Measurements from ENCODE around the gene PFAS.
"Not testable (repeated sequence)": the region's sequence is repeated elsewhere in the genome, so short reads cannot be mapped to it uniquely, and the experiment has no call there.

The PFAS gene

GRCh38 chr17:8248751-8249607 lies at the start of gene PFAS:
PFAS (plus strand) TSS chr17:8249289; CDS start chr17:8253938, 4,649 bp downstream.
- H3K27ac ChIP-seq (ENCODE audit: low read length), result peak within 1 kb of the TSS; percentile 100
- no peaks in the 10 kb centered on the region for H3K27me3 ChIP-seq (ENCODE audit: low read depth, low read length)
- peaks cover 0 to 12% of the 10 kb centered on the region in 2 donors for H3K4me1 ChIP-seq (ENCODE audit: control insufficient read depth in 1 of 2, insufficient read depth in 2 of 2, low read length in 2 of 2)
- peak within 1 kb of the TSS; percentile 91 to 94 for H3K4me3 ChIP-seq (ENCODE audit: low read depth in 1 of 2, low read length in 2 of 2)
- no peaks in the 10 kb centered on the region for H3K9me3 ChIP-seq (ENCODE audit: control insufficient read depth in 1 of 2, low read length in 2 of 2)
- H3K36me3 ChIP-seq (ENCODE audit: control insufficient read depth in 1 of 2, insufficient read depth in 2 of 2, low read length in 2 of 2), result peaks cover 1 to 3% of the 10 kb centered on the region in 2 donors

- Histone ChIP-seq H3K9me3 (ENCODE audit: control insufficient read depth in 1 of 2, low read length in 2 of 2) (no peaks in the 10 kb centered on the region), H3K27ac (ENCODE audit: low read length) (no peak overlapping the region), H3K27me3 (ENCODE audit: low read depth, low read length) (no peaks in the 10 kb centered on the region), H3K4me1 (ENCODE audit: control insufficient read depth in 1 of 2, insufficient read depth in 2 of 2, low read length in 2 of 2) (peaks cover 0 to 4% of the 10 kb centered on the region in 2 donors), H3K36me3 (ENCODE audit: control insufficient read depth in 1 of 2, insufficient read depth in 2 of 2, low read length in 2 of 2) (no peaks in the 10 kb centered on the region), H3K4me3 (ENCODE audit: low read depth in 1 of 2, low read length in 2 of 2) (no peak overlapping the region)
Observed at GRCh38 chr17:8204761-8205555, 44.1 kb upstream of the PFAS start.

GRCh38 chr17:8206536-8206935 lies 42.6 kb upstream of the PFAS start:
- H3K36me3 ChIP-seq (ENCODE audit: control insufficient read depth in 1 of 2, insufficient read depth in 2 of 2, low read length in 2 of 2), result no peaks in the 10 kb centered on the region
- no peaks in the 10 kb centered on the region for H3K27me3 ChIP-seq (ENCODE audit: low read depth, low read length)
- H3K4me1 ChIP-seq (ENCODE audit: control insufficient read depth in 1 of 2, insufficient read depth in 2 of 2, low read length in 2 of 2), result peaks cover 0 to 9% of the 10 kb centered on the region in 2 donors
- no peak overlapping the region for H3K4me3 ChIP-seq (ENCODE audit: low read depth in 1 of 2, low read length in 2 of 2)
- H3K9me3 ChIP-seq (ENCODE audit: control insufficient read depth in 1 of 2, low read length in 2 of 2), result no peaks in the 10 kb centered on the region
- no peak overlapping the region for H3K27ac ChIP-seq (ENCODE audit: low read length)

- Histone ChIP-seq H3K4me1 (ENCODE audit: control insufficient read depth in 1 of 2, insufficient read depth in 2 of 2, low read length in 2 of 2) (peaks cover 0 to 9% of the 10 kb centered on the region in 2 donors), H3K4me3 (ENCODE audit: low read depth in 1 of 2, low read length in 2 of 2) (peak within 1 kb of the TSS; percentile 70 to 76), H3K36me3 (ENCODE audit: control insufficient read depth in 1 of 2, insufficient read depth in 2 of 2, low read length in 2 of 2) (no peaks in the 10 kb centered on the region), H3K9me3 (ENCODE audit: control insufficient read depth in 1 of 2, low read length in 2 of 2) (no peaks in the 10 kb centered on the region), H3K27me3 (ENCODE audit: low read depth, low read length) (no peaks in the 10 kb centered on the region), H3K27ac (ENCODE audit: low read length) (peak within 1 kb of the TSS; percentile 69)
Observed at GRCh38 chr17:8209907-8210760, 39.0 kb upstream of the PFAS start, which contains the start of gene AURKB. AURKB (minus strand) TSS chr17:8210575; CDS start chr17:8210224, 351 bp downstream.

- Histone ChIP-seq H3K4me1 (ENCODE audit: control insufficient read depth in 1 of 2, insufficient read depth in 2 of 2, low read length in 2 of 2) (peaks cover 0 to 9% of the 10 kb centered on the region in 2 donors), H3K27me3 (ENCODE audit: low read depth, low read length) (no peaks in the 10 kb centered on the region), H3K9me3 (ENCODE audit: control insufficient read depth in 1 of 2, low read length in 2 of 2) (no peaks in the 10 kb centered on the region), H3K36me3 (ENCODE audit: control insufficient read depth in 1 of 2, insufficient read depth in 2 of 2, low read length in 2 of 2) (no peaks in the 10 kb centered on the region), H3K4me3 (ENCODE audit: low read depth in 1 of 2, low read length in 2 of 2) (peak overlapping the region; percentile 70 to 76), H3K27ac (ENCODE audit: low read length) (peak overlapping the region; percentile 69)
Observed at GRCh38 chr17:8210761-8211458, 38.2 kb upstream of the PFAS start.

- no peaks in the 10 kb centered on the region for H3K27me3 ChIP-seq (ENCODE audit: low read depth, low read length)
- no peak overlapping the region for H3K4me3 ChIP-seq (ENCODE audit: low read depth in 1 of 2, low read length in 2 of 2)
- H3K27ac ChIP-seq (ENCODE audit: low read length), result no peak overlapping the region
- H3K9me3 ChIP-seq (ENCODE audit: control insufficient read depth in 1 of 2, low read length in 2 of 2), result no peaks in the 10 kb centered on the region
- H3K36me3 ChIP-seq (ENCODE audit: control insufficient read depth in 1 of 2, insufficient read depth in 2 of 2, low read length in 2 of 2), result no peaks in the 10 kb centered on the region
- H3K4me1 ChIP-seq (ENCODE audit: control insufficient read depth in 1 of 2, insufficient read depth in 2 of 2, low read length in 2 of 2), result peaks cover 0 to 9% of the 10 kb centered on the region in 2 donors
Observed at GRCh38 chr17:8212312-8213180, 36.5 kb upstream of the PFAS start.

GRCh38 chr17:8214000-8214399 lies 35.1 kb upstream of the PFAS start:
- H3K27me3 ChIP-seq (ENCODE audit: low read depth, low read length); H3K27ac ChIP-seq (ENCODE audit: low read length); H3K9me3 ChIP-seq (ENCODE audit: control insufficient read depth in 1 of 2, low read length in 2 of 2); H3K4me3 ChIP-seq (ENCODE audit: low read depth in 1 of 2, low read length in 2 of 2); H3K4me1 ChIP-seq (ENCODE audit: control insufficient read depth in 1 of 2, insufficient read depth in 2 of 2, low read length in 2 of 2); H3K36me3 ChIP-seq (ENCODE audit: control insufficient read depth in 1 of 2, insufficient read depth in 2 of 2, low read length in 2 of 2): not testable (repeated sequence)

GRCh38 chr17:8220783-8221662 lies 28.1 kb upstream of the PFAS start:
- H3K27ac ChIP-seq (ENCODE audit: low read length), result peak overlapping the region; percentile 100
- no peaks in the 10 kb centered on the region for H3K9me3 ChIP-seq (ENCODE audit: control insufficient read depth in 1 of 2, low read length in 2 of 2)
- H3K27me3 ChIP-seq (ENCODE audit: low read depth, low read length), result no peaks in the 10 kb centered on the region

GRCh38 chr17:8221663-8222379 lies 27.3 kb upstream of the PFAS start:
- H3K36me3 ChIP-seq (ENCODE audit: control insufficient read depth in 1 of 2, insufficient read depth in 2 of 2, low read length in 2 of 2), result no peaks in the 10 kb centered on the region
- peak overlapping the region; percentile 61 to 95 for H3K4me3 ChIP-seq (ENCODE audit: low read depth in 1 of 2, low read length in 2 of 2)
- peak overlapping the region; percentile 100 for H3K27ac ChIP-seq (ENCODE audit: low read length)
- no peaks in the 10 kb centered on the region for H3K27me3 ChIP-seq (ENCODE audit: low read depth, low read length)
- H3K4me1 ChIP-seq (ENCODE audit: control insufficient read depth in 1 of 2, insufficient read depth in 2 of 2, low read length in 2 of 2), result peaks cover 7 to 11% of the 10 kb centered on the region in 2 donors
- H3K9me3 ChIP-seq (ENCODE audit: control insufficient read depth in 1 of 2, low read length in 2 of 2), result no peaks in the 10 kb centered on the region

More at GRCh38 chr17:8220783-8221662, 28.1 kb upstream of the PFAS start:
- no peaks in the 10 kb centered on the region for H3K36me3 ChIP-seq (ENCODE audit: control insufficient read depth in 1 of 2, insufficient read depth in 2 of 2, low read length in 2 of 2)
- peak overlapping the region; percentile 61 to 95 for H3K4me3 ChIP-seq (ENCODE audit: low read depth in 1 of 2, low read length in 2 of 2)
- peaks cover 7 to 11% of the 10 kb centered on the region in 2 donors for H3K4me1 ChIP-seq (ENCODE audit: control insufficient read depth in 1 of 2, insufficient read depth in 2 of 2, low read length in 2 of 2)
